Erythroblast (primary cell): ENCODE data around the gene AUTS2.

Source experiments
- GATA1 ChIP-seq: IDR thresholded peaks from 2 replicates; pipeline ENCODE4 v1.6.1; 2011; ENCODE audit warnings: low read depth, mild to moderate bottlenecking, control low read depth, low read length, moderate library complexity
- POLR2A ChIP-seq: IDR thresholded peaks from 2 replicates; pipeline ENCODE4 v1.6.1; 2011; ENCODE audit warnings: mild to moderate bottlenecking, low read length

GRCh38 chr7:70773406-70773805 is 1175.1 kb downstream of the AUTS2 start:
- no peak for TF ChIP-seq POLR2A
- TF ChIP-seq GATA1 = no peak
